Common myeloid progenitor, CD34-positive (primary cell): ENCODE results near the gene CRISPLD2.

Experiments
- CTCF ChIA-PET: fragments of 350-600 bp; sonication (Branson Sonifier 250); formaldehyde crosslinking; loops from one replicate; lab custom pipeline; 2021; ENCODE audit warnings: antibody characterized with exemption; lab: Charles Lee
- POLR2A ChIA-PET: fragments of 350-600 bp; sonication (Branson Sonifier 250); formaldehyde crosslinking; loops from one replicate; lab custom pipeline; 2021; ENCODE audit warnings: antibody characterized with exemption; lab: Charles Lee
- DNase-seq, 3 donors: peaks; one replicate each; pipeline versions ENCODE4 v3.0.0 to v3.0.0-alpha.2; 2013
- H3K27ac ChIP-seq, 2 experiments: 1 replicate in 1 of 2; 2 replicates in 1 of 2; pipeline ENCODE4 v1.7.0; 2013; ENCODE audit warnings: inconsistent platforms in 2 of 2, low read length in 2 of 2, mild to moderate bottlenecking in 2 of 2, low read depth in 1 of 2, moderate library complexity in 1 of 2; ENCODE audit not compliant: severe bottlenecking in 2 of 2, insufficient read depth in 1 of 2, poor library complexity in 1 of 2
- H3K27me3 ChIP-seq, 5 experiments: replicated peaks in 2 of 5; 1 replicate in 3 of 5; 2 replicates in 2 of 5; pipeline versions ENCODE4 v1.6.1 to v1.7.0; 2013; ENCODE audit warnings: low read length in 4 of 5, mild to moderate bottlenecking in 2 of 5, moderate library complexity in 2 of 5, inconsistent platforms in 1 of 5; ENCODE audit not compliant: insufficient read depth in 5 of 5, control insufficient read depth in 4 of 5
- H3K36me3 ChIP-seq, 4 experiments: 1 replicate in 2 of 4; 2 replicates in 2 of 4; pipeline versions ENCODE4 v1.6.1 to v1.7.0; 2013; ENCODE audit warnings: low read length in 3 of 4, control low read depth in 1 of 4, mild to moderate bottlenecking in 1 of 4; ENCODE audit not compliant: control insufficient read depth in 4 of 4, insufficient read depth in 4 of 4
- H3K4me1 ChIP-seq, 4 experiments: 1 replicate in 3 of 4; 2 replicates in 1 of 4; pipeline versions ENCODE4 v1.6.1 to v1.7.1; 2013; ENCODE audit warnings: low read length in 3 of 4, mild to moderate bottlenecking in 3 of 4, control low read depth in 1 of 4, inconsistent platforms in 1 of 4, moderate library complexity in 1 of 4; ENCODE audit not compliant: control insufficient read depth in 4 of 4, insufficient read depth in 4 of 4; ENCODE audit errors: control extremely low read depth in 1 of 4
- H3K4me3 ChIP-seq, 7 experiments: 1 replicate in 4 of 7; 2 replicates in 3 of 7; pipeline versions ENCODE4 v1.5.1 to v1.7.0; 2013; ENCODE audit warnings: mild to moderate bottlenecking in 7 of 7, low read length in 6 of 7, moderate library complexity in 6 of 7, inconsistent platforms in 2 of 7, low read depth in 2 of 7, control low read depth in 1 of 7; ENCODE audit not compliant: insufficient read depth in 4 of 7, control insufficient read depth in 1 of 7; ENCODE audit errors: extremely low read depth in 1 of 7
- H3K9me3 ChIP-seq, 5 experiments: 1 replicate in 4 of 5; 2 replicates in 1 of 5; pipeline versions ENCODE4 v1.6.1 to v1.7.1; 2013; ENCODE audit warnings: low read length in 4 of 5, mild to moderate bottlenecking in 2 of 5, inconsistent platforms in 1 of 5, low read depth in 1 of 5, moderate library complexity in 1 of 5; ENCODE audit not compliant: control insufficient read depth in 4 of 5, insufficient read depth in 2 of 5; ENCODE audit errors: control extremely low read depth in 1 of 5
- WGBS: methylation state at CpG from one replicate; pipeline ENCODE4 v1.1.5; 2013; ENCODE audit not compliant: insufficient coverage; 5-methylcytosine and 5-hydroxymethylcytosine counted together

CRISPLD2 gene

DNA sequence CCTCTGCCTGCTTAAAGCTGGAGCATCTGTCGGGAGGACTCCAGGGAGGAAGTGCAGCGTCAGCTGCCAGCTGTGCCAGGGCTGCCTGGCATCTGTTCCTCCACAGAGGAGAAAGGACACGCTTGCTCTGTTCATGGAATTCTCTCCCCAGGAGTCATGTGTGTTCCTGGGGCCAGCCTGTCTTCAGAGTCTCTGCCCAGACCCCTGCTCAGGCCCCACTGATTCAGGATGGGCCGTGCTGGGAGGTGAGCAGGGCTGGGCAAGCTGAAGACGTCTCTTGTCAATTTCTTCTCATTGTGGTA lies 24.2 kb downstream of the CRISPLD2 start:
- DNase-seq: no peak
- no peaks in the 10 kb centered on the region for H3K36me3 ChIP-seq
- no peak overlapping the region for H3K4me3 ChIP-seq
- H3K27ac ChIP-seq: no peak overlapping the region
- no peaks in the 10 kb centered on the region for H3K9me3 ChIP-seq
- WGBS: 62% methylated on average over 5 of the region's 5 CpGs
- peaks cover 0 to 5% (median 1%) of the 10 kb centered on the region in 4 experiments for H3K4me1 ChIP-seq
- peaks cover 3 to 53% (median 23%) of the 10 kb centered on the region in 5 experiments for H3K27me3 ChIP-seq
- ChIA-PET CTCF (no interaction called here), POLR2A (no interaction called here)

DNA sequence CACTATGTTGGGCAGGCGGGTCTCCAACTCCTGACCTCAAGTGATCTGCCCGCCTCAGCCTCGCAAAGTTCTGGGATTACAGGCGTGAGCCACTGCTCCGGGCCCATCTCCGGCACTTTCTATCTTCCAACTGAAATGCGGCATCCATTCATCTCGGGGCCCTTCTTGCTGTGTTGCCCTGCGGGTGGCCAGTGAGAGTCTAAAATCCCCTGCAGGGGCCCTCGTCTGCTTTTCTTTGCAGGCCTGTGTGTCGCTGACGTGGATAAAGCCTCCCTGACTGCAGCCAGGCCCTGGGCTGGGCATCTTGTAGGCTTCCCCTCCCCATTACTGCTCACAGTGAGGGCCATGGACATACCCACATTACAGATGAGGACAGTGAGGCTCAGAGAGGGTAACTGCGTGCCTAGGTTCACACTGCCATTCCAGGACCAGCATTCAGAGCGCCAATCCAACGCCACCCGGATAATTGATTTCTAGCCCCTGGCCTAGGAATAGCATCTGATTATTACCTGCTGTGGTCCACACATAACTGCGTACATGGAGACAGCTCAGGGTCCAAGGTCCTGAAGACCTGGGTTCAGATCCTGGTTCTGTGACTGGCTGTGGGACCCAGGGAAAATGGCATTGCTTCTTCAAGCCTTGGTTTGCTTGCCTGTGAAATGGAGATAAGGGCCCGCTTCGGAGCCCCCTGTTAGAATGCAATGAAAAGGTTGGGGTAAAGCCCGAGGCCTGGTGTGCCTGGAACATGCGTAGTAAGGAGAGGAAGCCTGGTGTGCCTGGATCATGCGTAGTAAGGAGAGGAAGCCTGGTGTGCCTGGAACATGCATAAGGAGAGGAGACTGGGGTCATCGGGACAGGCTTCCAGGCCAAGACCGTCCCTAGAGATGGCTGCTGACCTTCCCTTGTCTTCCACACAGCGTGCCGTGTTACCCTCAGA lies 25.0 kb downstream of the CRISPLD2 start:
- no peak overlapping the region for H3K4me3 ChIP-seq
- peaks cover 3 to 52% (median 21%) of the 10 kb centered on the region in 5 experiments for H3K27me3 ChIP-seq
- ChIA-PET CTCF (no interaction called here), POLR2A (no interaction called here)
- WGBS: 96% methylated on average over 26 of the region's 26 CpGs
- no peaks in the 10 kb centered on the region for H3K36me3 ChIP-seq
- no peak for DNase-seq
- H3K9me3 ChIP-seq: no peaks in the 10 kb centered on the region
- no peak overlapping the region for H3K27ac ChIP-seq
- H3K4me1 ChIP-seq: peaks cover 0 to 5% (median 1%) of the 10 kb centered on the region in 4 experiments

DNA sequence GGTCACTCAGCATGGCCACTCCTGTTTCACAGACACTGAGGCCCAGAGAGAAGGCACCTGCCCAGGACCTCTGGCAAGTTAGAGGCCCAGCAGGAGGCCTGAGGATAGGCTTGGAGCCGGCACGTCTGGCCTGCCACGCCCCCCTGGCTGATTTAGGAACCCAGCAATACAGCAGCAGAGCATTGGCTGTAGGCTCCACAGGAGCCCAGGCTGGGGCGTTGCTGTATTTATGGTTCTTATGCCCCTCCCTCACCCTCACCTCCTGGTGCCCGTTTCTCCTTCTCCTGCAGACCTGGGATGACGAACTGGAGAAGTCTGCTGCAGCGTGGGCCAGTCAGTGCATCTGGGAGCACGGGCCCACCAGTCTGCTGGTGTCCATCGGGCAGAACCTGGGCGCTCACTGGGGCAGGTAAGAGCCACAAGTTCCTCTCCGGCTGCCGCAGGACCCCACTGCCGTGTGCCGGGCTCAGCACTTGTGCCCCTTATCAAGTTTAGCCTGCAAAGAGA lies 25.8 kb downstream of the CRISPLD2 start:
- 96% methylated on average over 13 of the region's 14 CpGs for WGBS
- no peak for DNase-seq
- Histone ChIP-seq H3K27ac (no peak overlapping the region), H3K36me3 (no peaks in the 10 kb centered on the region), H3K4me3 (no peak overlapping the region), H3K27me3 (peaks cover 0 to 45% (median 18%) of the 10 kb centered on the region in 5 experiments), H3K9me3 (peaks cover 0 to under 1% (median 0%) of the 10 kb centered on the region in 5 experiments), H3K4me1 (peaks cover 0 to 5% (median 1%) of the 10 kb centered on the region in 4 experiments)
- ChIA-PET POLR2A (no interaction called here), CTCF (no interaction called here)

DNA sequence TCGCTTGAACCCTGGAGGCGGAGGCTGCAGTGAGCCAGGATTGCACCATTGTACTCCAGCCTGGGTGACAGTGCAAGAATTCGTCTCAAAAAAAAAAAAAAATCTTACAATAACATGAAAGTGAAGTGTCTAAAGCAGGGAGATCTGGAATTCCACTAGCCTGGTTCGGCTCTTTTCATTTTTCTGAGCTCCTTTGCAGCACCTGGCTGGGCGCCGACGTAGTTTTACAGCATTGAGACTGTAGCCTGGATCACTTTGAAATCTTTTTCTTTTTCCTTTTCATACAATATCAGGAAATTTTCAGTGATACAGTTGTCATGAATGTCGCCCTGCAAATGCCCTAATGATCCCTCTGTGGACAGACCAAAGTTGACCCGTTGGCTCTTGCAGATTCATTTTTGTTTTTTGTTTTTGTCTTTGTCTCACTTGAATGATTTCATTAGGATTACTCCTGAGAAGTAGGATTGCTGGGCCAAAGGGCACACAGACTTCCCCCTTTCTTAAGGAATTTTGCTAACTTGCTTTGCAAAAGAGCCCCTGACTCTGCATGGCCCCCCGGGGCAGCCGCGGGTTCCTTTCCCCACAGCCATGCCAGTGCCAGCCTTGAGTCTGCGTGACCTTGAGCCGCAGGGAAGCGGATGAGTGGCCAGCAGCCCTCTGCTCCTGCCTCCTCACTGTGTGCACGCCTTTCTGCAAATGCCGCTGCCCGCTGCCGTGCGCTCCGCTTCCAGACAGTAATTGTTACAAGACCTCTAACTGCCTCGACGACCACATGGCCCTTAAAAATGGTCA lies 28.0 kb downstream of the CRISPLD2 start:
- Histone ChIP-seq H3K9me3 (peaks cover 0 to 3% (median 0%) of the 10 kb centered on the region in 5 experiments), H3K27me3 (peaks cover 0 to 24% (median 11%) of the 10 kb centered on the region in 5 experiments), H3K4me3 (no peak overlapping the region), H3K4me1 (peaks cover 0 to 3% (median 1%) of the 10 kb centered on the region in 4 experiments), H3K36me3 (no peaks in the 10 kb centered on the region), H3K27ac (no peak overlapping the region)
- CTCF ChIA-PET: interaction anchor here (0.6 kb wide), 1 partner anchor 1910 kb away, joined by 3 read pairs; no protein-coding TSS in a partner anchor
- DNase-seq: no peak
- POLR2A ChIA-PET: no interaction called here
- WGBS: 74% methylated on average over 22 of the region's 23 CpGs

DNA sequence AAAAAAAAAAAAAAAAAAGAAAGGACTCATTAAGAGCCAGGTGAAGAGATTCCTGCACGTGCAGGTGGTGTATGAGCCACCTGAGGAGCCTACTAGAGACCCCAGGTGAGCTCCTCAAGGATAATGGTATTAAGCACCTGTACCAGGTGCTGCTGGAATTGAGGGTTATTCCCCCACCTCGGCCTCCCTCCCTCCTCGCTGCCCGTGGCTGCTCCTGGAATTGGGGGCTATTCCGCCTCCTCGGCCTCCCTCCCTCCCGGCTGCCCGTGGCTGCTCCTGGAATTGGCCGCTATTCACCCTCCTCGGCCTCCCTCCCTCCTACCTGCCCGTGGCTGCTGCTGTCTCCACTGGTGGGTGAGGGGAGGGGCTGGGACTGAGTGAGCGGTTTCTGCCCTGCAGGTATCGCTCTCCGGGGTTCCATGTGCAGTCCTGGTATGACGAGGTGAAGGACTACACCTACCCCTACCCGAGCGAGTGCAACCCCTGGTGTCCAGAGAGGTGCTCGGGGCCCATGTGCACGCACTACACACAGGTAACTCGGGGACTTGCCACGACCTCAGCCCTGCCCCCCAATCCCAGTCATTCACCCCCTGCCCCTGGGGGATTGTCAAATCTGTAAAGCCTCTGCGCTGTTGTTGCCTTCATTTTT lies 29.3 kb downstream of the CRISPLD2 start:
- ChIA-PET POLR2A (no interaction called here), CTCF (interaction anchor here (0.5 kb wide), 1 partner anchor 24 kb away, joined by 3 read pairs; no protein-coding TSS in a partner anchor)
- no peak overlapping the region for H3K4me3 ChIP-seq
- no peak for DNase-seq
- no peaks in the 10 kb centered on the region for H3K36me3 ChIP-seq
- no peak overlapping the region for H3K27ac ChIP-seq
- H3K27me3 ChIP-seq: peaks cover 0 to 19% (median 6%) of the 10 kb centered on the region in 5 experiments
- WGBS: 82% methylated on average over 16 of the region's 22 CpGs
- H3K9me3 ChIP-seq: peaks cover 0 to 3% (median 0%) of the 10 kb centered on the region in 5 experiments
- H3K4me1 ChIP-seq: no peaks in the 10 kb centered on the region

DNA sequence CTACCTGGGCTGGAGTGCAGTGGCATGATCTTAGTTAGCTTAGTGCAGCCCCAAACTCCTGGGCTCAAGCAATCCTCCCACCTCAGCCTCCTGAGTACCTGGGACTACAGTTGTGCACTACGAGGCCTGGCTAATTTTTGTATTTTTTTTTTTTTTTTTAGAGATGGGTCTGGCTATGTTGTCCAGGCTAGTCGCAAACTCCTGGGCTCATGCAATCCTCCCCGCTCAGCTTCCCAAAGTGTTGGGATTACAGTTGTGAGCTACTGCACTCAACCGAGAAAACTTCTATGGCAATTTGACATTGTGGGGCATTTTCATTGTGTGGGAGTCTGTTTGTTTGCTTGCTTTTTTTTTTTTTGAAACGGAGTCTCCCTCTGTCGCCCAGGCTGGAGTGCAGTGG lies 30.0 kb downstream of the CRISPLD2 start:
- CTCF ChIA-PET: no interaction called here
- WGBS: 100% methylated on average over 4 of the region's 6 CpGs
- H3K27me3 ChIP-seq: peaks cover 0 to 20% (median 8%) of the 10 kb centered on the region in 5 experiments

More for the DNA sequence above, 30.0 kb downstream of the CRISPLD2 start:
- Histone ChIP-seq H3K27ac (no peak overlapping the region), H3K36me3 (no peaks in the 10 kb centered on the region), H3K4me1 (no peaks in the 10 kb centered on the region), H3K9me3 (peaks cover 0 to 3% (median 0%) of the 10 kb centered on the region in 5 experiments), H3K4me3 (no peak overlapping the region)
- POLR2A ChIA-PET: no interaction called here
- DNase-seq: no peak
